Measurements from ENCODE around the gene GSAP. TPM values are rescaled to one million over a fixed set of nuclear protein-coding genes. Genes with fewer than 3 reads are reported as not detected.

Gene GSAP
- total and polyA plus RNA-seq, 10 donors, result 35.9 to 96.5 (median 76.9) TPM

DNA sequence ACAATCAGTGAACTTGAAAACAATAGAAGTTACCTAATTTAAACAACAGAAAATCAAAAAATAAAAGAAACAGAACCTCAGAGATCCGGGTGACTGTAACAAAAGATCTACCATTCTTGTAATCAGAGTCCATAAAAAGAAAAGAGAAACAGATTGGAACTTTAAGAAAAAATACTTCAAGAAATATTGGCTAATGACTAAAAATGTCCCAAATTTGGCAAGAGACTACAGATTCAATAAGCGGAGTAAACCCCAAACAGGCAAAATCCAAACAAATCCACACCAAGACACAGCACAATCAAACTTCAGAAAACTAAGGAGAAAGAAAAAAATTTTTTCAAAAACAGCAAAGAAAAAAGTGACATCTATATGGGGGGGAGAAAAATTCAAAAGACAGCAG is 15.1 kb downstream of the GSAP start:
- TF ChIP-seq POLR2A (IDR thresholded peaks at IDR 0.05) (no peak), POLR2AphosphoS5 (IDR thresholded peaks at IDR 0.05) (no peak)
- TF ChIP-seq, protein P1, sequence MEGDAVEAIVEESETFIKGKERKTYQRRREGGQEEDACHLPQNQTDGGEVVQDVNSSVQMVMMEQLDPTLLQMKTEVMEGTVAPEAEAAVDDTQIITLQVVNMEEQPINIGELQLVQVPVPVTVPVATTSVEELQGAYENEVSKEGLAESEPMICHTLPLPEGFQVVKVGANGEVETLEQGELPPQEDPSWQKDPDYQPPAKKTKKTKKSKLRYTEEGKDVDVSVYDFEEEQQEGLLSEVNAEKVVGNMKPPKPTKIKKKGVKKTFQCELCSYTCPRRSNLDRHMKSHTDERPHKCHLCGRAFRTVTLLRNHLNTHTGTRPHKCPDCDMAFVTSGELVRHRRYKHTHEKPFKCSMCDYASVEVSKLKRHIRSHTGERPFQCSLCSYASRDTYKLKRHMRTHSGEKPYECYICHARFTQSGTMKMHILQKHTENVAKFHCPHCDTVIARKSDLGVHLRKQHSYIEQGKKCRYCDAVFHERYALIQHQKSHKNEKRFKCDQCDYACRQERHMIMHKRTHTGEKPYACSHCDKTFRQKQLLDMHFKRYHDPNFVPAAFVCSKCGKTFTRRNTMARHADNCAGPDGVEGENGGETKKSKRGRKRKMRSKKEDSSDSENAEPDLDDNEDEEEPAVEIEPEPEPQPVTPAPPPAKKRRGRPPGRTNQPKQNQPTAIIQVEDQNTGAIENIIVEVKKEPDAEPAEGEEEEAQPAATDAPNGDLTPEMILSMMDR (IDR thresholded peaks at IDR 0.05 in 8 of 11, conservative IDR thresholded peaks at IDR 0.05 in 3 of 11), result no peak
- DNase-seq, result no peak
- 91 to 96% (median 95%) methylated on average over 2 of the region's 2 CpGs for WGBS, 5 donors
- Histone ChIP-seq H3K27ac (peak overlapping the region in 3 of 8 donors; percentile 4 to 63 (median 10)), H3K9me3 (no peaks in the 10 kb centered on the region), H3K4me1 (peaks cover 0 to 40% (median 16%) of the 10 kb centered on the region in 6 donors), H3K36me3 (peaks cover 0 to 52% (median 4%) of the 10 kb centered on the region in 6 donors), H3K27me3 (replicated peaks in 1 of 7) (no peaks in the 10 kb centered on the region), H3K4me3 (no peak overlapping the region)
- intact Hi-C loops (cut with DNase I; ENCODE audit: low total_unique reads), result no loop called here

DNA sequence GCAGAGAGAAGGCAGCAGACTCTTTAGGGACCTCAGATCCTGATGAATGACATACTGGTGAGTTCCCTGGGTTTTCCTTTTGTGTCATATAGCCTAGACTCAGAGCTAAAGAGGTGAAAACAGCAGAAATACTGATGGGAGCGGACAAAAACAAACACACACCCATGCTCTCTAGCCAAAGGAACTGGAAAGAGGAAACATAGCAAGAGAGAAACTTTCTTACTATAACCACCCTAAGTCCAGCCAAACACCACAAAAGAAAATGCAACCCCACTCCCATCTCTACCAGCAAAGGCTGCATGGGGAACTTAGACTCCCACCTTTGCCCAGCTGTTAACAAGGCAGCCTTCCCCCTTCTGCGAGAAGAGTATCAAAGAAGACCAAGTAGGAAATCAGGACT is 16.3 kb downstream of the GSAP start:
- peak overlapping the region in 4 of 8 donors; percentile 12 to 63 (median 54) for H3K27ac ChIP-seq
- no peak overlapping the region for H3K4me3 ChIP-seq
- H3K4me1 ChIP-seq, result peaks cover 0 to 40% (median 16%) of the 10 kb centered on the region in 6 donors
- WGBS, 5 donors, result 65 to 79% (median 72%) methylated on average over 2 of the region's 2 CpGs
- TF ChIP-seq POLR2A (IDR thresholded peaks at IDR 0.05) (no peak), POLR2AphosphoS5 (IDR thresholded peaks at IDR 0.05) (no peak)
- TF ChIP-seq, protein P1 (IDR thresholded peaks at IDR 0.05 in 8 of 11, conservative IDR thresholded peaks at IDR 0.05 in 3 of 11), result no peak
- intact Hi-C loops (cut with DNase I; ENCODE audit: low total_unique reads), result no loop called here
- H3K36me3 ChIP-seq, result peaks cover 0 to 57% (median 11%) of the 10 kb centered on the region in 6 donors
- no peaks in the 10 kb centered on the region for H3K9me3 ChIP-seq
- H3K27me3 ChIP-seq (replicated peaks in 1 of 7), result no peaks in the 10 kb centered on the region
- no peak for DNase-seq

DNA sequence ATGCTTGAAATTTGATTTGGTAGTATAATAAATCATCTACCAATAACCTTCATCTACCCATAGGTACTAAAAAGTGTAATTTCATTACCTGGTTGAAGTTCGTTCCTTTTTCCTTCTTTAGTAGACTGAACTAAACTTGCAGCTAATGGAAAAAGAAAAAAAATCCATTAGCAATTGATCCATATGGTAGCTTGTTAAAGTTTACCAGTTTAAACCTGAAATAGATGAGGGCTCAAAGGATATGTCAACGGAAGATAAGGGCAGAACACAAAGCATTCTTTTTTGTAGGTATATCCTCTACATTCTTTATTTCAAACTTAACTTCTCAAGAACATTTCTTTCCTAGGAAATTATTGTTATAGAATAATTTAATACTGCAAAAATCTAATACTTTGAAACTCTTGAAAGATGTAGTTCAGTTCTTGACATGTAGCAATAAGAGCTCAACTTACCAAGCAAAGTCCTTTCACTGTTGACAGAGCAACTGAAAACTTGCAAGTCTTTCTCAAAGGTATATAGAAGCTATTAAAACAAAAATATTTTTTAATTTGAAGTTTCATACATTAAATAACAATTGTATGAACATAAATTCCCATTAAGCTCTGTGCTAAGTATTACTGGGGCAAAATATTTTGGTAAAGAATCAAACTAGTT is 19.1 kb downstream of the GSAP start:
- peaks cover 0 to 64% (median 13%) of the 10 kb centered on the region in 6 donors for H3K36me3 ChIP-seq
- no peaks in the 10 kb centered on the region for H3K9me3 ChIP-seq
- no peak overlapping the region for H3K27ac ChIP-seq
- TF ChIP-seq, protein P1 (IDR thresholded peaks at IDR 0.05 in 8 of 11, conservative IDR thresholded peaks at IDR 0.05 in 3 of 11), result no peak
- TF ChIP-seq POLR2AphosphoS5 (IDR thresholded peaks at IDR 0.05), result no peak
- no peak for TF ChIP-seq POLR2A (IDR thresholded peaks at IDR 0.05)
- H3K4me1 ChIP-seq, result peaks cover 0 to 48% (median 24%) of the 10 kb centered on the region in 6 donors
- intact Hi-C loops (cut with DNase I; ENCODE audit: low total_unique reads), result no loop called here
- H3K27me3 ChIP-seq (replicated peaks in 1 of 7), result no peaks in the 10 kb centered on the region
- 73 to 99% (median 97%) methylated on average over 2 of the region's 2 CpGs for WGBS, 5 donors
- no peak for DNase-seq
- no peak overlapping the region for H3K4me3 ChIP-seq

DNA sequence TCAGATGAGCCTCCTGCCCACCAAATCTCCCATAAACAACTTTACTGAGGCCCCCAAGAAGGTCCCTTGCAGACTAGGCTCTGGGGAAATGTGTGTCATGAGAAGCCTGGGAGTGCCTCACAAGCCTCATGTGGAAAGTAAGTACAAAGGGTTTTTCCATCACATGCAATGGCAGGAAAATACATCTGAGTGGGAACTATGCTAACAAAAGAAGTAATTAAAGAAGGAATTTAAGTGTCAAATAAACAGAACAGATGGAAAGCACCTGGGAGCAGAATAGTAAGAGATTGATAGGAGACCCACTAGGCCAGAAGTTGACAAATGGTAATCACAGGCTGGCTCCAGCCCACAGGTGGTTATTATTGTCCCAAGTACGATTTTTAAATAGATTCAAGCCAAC is 20.5 kb downstream of the GSAP start:
- Histone ChIP-seq H3K9me3 (no peaks in the 10 kb centered on the region), H3K4me1 (peaks cover 0 to 47% (median 25%) of the 10 kb centered on the region in 6 donors), H3K36me3 (peaks cover 0 to 71% (median 13%) of the 10 kb centered on the region in 6 donors), H3K27me3 (replicated peaks in 1 of 7) (no peaks in the 10 kb centered on the region), H3K27ac (no peak overlapping the region), H3K4me3 (no peak overlapping the region)
- intact Hi-C loops (cut with DNase I; ENCODE audit: low total_unique reads), result no loop called here
- no peak for DNase-seq
- TF ChIP-seq POLR2AphosphoS5 (IDR thresholded peaks at IDR 0.05) (no peak), POLR2A (IDR thresholded peaks at IDR 0.05) (no peak)
- whole genome bisulfite sequencing, 5 donors, result 79 to 100% (median 90%) methylated on average over 1 of the region's 1 CpG
